Gastroesophageal sphincter (tissue), 4 donors: Measurements from ENCODE around the gene CES2. TPM values are rescaled to one million over a fixed set of nuclear protein-coding genes. Genes with fewer than 3 reads are reported as not detected.
"Not testable (repeated sequence)": the region's sequence is repeated elsewhere in the genome, so short reads cannot be mapped to it uniquely, and the experiment has no call there.

ENCODE experiments used
- ATAC-seq: fragments of 150-250 bp; one replicate; pipeline ENCODE4 v1.9.1; 2016; ENCODE audit warnings: mild to moderate bottlenecking, moderate library complexity
- H3K27ac ChIP-seq, 4 donors: fragments of 200-600 bp; sonication (generic) in 3 of 4; 1 replicate in 3 of 4; 2 replicates in 1 of 4; pipeline ENCODE4 v1.5.1; 2016 to 2019
- H3K27me3 ChIP-seq: fragments of 200-600 bp; sonication (generic); one replicate; pipeline ENCODE4 v1.5.1; 2019
- H3K36me3 ChIP-seq, 2 donors: fragments of 200-600 bp; sonication (generic); one replicate each; pipeline ENCODE4 v1.5.1; 2019; ENCODE audit warnings: control low read depth in 1 of 2
- H3K4me1 ChIP-seq, 3 donors: fragments of 200-600 bp; sonication (generic); 1 replicate in 2 of 3; 2 replicates in 1 of 3; pipeline ENCODE4 v1.5.1; 2016 to 2019; ENCODE audit warnings: control low read depth in 2 of 3
- H3K4me3 ChIP-seq, 2 donors: fragments of 200-600 bp; sonication (generic); one replicate each; pipeline ENCODE4 v1.5.1; 2019; ENCODE audit warnings: mild to moderate bottlenecking in 1 of 2, moderate library complexity in 1 of 2
- H3K9me3 ChIP-seq, 3 donors: fragments of 200-600 bp; sonication (generic); one replicate each; pipeline ENCODE4 v1.5.1; 2017 to 2019; ENCODE audit warnings: control low read depth in 2 of 3
- CTCF ChIP-seq, 4 experiments: fragments of 200-600 bp in 2 of 4; fragments of 450-650 bp in 2 of 4; sonication (generic) in 1 of 4; IDR thresholded peaks; one replicate each; pipeline ENCODE4 v1.5.1; 2017 to 2019; ENCODE audit warnings: antibody characterized with exemption in 4 of 4, mild to moderate bottlenecking in 2 of 4, moderate library complexity in 2 of 4
- EP300 ChIP-seq: sonication (generic); formaldehyde crosslinking; IDR thresholded peaks from one replicate; pipeline ENCODE4 v1.6.1; 2017; ENCODE audit warnings: antibody characterized with exemption, mild to moderate bottlenecking
- POLR2A ChIP-seq, 2 donors: fragments of 450-650 bp; IDR thresholded peaks; one replicate each; pipeline ENCODE4 v1.6.1; 2017; ENCODE audit warnings: antibody characterized with exemption in 2 of 2, mild to moderate bottlenecking in 2 of 2, moderate library complexity in 1 of 2
- POLR2AphosphoS5 ChIP-seq: sonication (generic); formaldehyde crosslinking; IDR thresholded peaks from one replicate; pipeline ENCODE4 v1.6.1; 2017; ENCODE audit warnings: antibody characterized with exemption
- WGBS, 2 donors: methylation state at CpG; one replicate each; pipeline ENCODE4 v1.1.5; 2018; ENCODE audit warnings: low coverage in 1 of 2; 5-methylcytosine and 5-hydroxymethylcytosine counted together
- total RNA-seq, 4 donors: library from RNA; depleted of rRNA; stranded (reverse); fragments of >200 nt; gene quantifications; one replicate each; pipeline ENCODE4 v1.1.0, GENCODE V29; 2016

CES2 gene
- total RNA-seq, 4 donors from 2014 or later, result 25.9 to 32.6 (median 26.3) TPM

- ATAC-seq, result no peak
- H3K9me3 ChIP-seq, result no peaks in the 10 kb centered on the region
- H3K27ac ChIP-seq, result no peak overlapping the region
- TF ChIP-seq POLR2AphosphoS5 (no peak), EP300 (no peak)
- H3K4me3 ChIP-seq, result no peak overlapping the region
- H3K36me3 ChIP-seq, result no peaks in the 10 kb centered on the region
- WGBS, 2 donors, result 88% methylated on average over 4 of the region's 5 CpGs; no CpG with 5 or more reads in 1 of the 2 donors
- peaks cover 19% of the 10 kb centered on the region for H3K27me3 ChIP-seq
- H3K4me1 ChIP-seq, result no peaks in the 10 kb centered on the region
Observed at GRCh38 chr16:66968847-66969246, 33.5 kb downstream of the CES2 start.

DNA sequence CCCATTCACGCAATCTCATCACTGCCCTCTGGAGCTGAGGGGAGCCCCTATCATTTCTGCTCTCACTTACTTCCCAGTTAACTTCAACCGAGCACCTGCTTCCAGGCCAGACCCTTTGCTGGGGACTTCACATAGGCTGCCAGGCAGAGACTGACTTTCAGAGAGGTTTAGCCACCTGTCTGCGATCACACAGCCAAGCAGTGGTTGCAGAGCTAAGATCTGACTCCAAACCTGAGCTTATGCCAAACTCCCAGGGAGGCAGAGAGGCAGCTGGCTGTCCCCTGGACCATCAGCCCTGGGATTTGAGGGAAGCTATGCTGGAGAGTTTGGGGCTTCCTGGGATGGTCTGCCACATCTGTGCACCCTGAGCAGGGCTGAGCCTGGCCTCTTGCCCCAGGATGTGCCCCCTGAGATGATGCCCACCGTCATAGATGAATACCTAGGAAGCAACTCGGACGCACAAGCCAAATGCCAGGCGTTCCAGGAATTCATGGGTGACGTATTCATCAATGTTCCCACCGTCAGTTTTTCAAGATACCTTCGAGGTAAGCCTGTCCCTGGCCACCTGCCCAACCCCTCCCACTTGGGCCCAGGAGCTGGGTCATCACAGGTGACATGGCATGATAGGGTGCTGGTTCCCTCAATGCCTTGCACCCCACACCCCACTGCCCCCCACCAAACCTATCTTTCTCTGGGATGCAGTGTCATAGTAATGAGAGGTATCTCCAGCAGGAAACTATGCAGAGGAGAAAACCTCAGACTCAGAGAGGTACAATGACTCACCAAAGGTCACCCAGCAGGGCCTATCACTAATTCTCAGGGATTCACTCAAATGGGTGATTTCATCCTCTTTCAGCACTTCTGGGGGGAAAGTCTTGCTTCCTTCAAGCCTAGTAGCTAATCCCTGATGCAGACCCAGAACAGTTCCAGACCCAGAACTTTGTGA, 35.7 kb downstream of the CES2 start:
- ATAC-seq, result no peak
- Histone ChIP-seq H3K27ac (no peak overlapping the region), H3K9me3 (no peaks in the 10 kb centered on the region), H3K36me3 (no peaks in the 10 kb centered on the region), H3K27me3 (peaks cover 9% of the 10 kb centered on the region), H3K4me3 (no peak overlapping the region), H3K4me1 (no peaks in the 10 kb centered on the region)
- no peak for TF ChIP-seq POLR2A (IDR thresholded peaks at IDR 0.05)
- TF ChIP-seq EP300, result no peak
- no peak for TF ChIP-seq CTCF (IDR thresholded peaks at IDR 0.05)
- 86 to 100% methylated on average over 1 of the region's 10 CpGs for WGBS, 2 donors

DNA sequence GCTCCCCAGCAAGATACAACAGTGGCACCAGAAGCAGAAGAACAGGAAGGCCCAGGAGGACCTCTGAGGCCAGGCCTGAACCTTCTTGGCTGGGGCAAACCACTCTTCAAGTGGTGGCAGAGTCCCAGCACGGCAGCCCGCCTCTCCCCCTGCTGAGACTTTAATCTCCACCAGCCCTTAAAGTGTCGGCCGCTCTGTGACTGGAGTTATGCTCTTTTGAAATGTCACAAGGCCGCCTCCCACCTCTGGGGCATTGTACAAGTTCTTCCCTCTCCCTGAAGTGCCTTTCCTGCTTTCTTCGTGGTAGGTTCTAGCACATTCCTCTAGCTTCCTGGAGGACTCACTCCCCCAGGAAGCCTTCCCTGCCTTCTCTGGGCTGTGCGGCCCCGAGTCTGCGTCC, 37.7 kb downstream of the CES2 start:
- ATAC-seq, result no peak
- TF ChIP-seq EP300 (no peak), POLR2A (IDR thresholded peaks at IDR 0.05) (no peak), POLR2AphosphoS5 (no peak), CTCF (IDR thresholded peaks at IDR 0.05) (no peak)
- no peak overlapping the region for H3K4me3 ChIP-seq
- H3K27me3 ChIP-seq, result peaks cover 16% of the 10 kb centered on the region
- H3K27ac ChIP-seq, result no peak overlapping the region
- H3K36me3 ChIP-seq, result no peaks in the 10 kb centered on the region
- peaks cover 0 to 7% (median 0%) of the 10 kb centered on the region in 3 donors for H3K4me1 ChIP-seq
- WGBS, 2 donors, result 54 to 96% methylated on average over 3 to 5 of the region's 9 CpGs
- H3K9me3 ChIP-seq, result no peaks in the 10 kb centered on the region

- peaks cover 16% of the 10 kb centered on the region for H3K27me3 ChIP-seq
- no CpG with 5 or more reads among the region's 6 CpGs for WGBS, 2 donors
- H3K36me3 ChIP-seq, result no peaks in the 10 kb centered on the region
- H3K4me3 ChIP-seq, result no peak overlapping the region
- H3K4me1 ChIP-seq, result peaks cover 0 to 11% (median 0%) of the 10 kb centered on the region in 3 donors
- H3K9me3 ChIP-seq, result no peaks in the 10 kb centered on the region
- ATAC-seq, result no peak
- TF ChIP-seq EP300 (no peak), POLR2A (IDR thresholded peaks at IDR 0.05) (no peak), CTCF (IDR thresholded peaks at IDR 0.05) (no peak), POLR2AphosphoS5 (no peak)
- no peak overlapping the region for H3K27ac ChIP-seq
Observed at GRCh38 chr16:66973716-66974115, 38.4 kb downstream of the CES2 start.

DNA sequence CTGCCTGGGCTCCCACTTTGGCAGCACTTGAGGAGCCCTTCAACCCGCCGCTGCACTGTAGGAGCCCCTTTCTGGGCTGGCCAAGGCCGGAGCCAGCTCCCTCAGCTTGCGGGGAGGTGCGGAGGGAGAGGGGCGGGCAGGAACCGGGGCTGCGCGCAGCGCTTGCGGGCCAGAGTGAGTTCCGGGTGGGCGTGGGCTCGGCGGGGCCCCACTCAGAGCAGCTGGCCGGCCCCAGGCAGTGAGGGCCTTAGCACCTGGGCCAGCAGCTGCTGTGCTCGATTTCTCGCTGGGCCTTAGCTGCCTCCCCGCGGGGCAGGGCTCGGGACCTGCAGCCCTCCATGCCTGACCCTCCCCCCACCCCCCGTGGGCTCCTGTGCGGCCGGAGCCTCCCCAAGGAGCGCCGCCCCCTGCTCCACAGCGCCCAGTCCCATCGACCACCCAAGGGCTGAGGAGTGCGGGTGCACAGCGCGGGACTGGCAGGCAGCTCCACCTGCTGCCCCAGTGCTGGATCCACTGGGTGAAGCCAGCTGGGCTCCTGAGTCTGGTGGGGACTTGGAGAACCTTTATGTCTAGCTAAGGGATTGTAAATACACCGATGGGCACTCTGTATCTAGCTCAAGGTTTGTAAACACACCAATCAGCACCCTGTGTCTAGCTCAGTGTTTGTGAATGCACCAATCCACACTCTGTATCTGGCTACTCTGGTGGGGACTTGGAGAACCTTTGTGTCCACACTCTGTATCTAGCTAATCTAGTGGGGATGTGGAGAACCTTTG, 39.0 kb downstream of the CES2 start:
- WGBS, 2 donors, result 83% methylated on average over 7 of the region's 32 CpGs; no CpG with 5 or more reads in 1 of the 2 donors
- Histone ChIP-seq H3K27me3 (peaks cover 16% of the 10 kb centered on the region), H3K4me1 (peaks cover 0 to 18% (median 0%) of the 10 kb centered on the region in 3 donors)
- not testable (repeated sequence) for H3K9me3 ChIP-seq, H3K27ac ChIP-seq, ATAC-seq, H3K4me3 ChIP-seq, H3K36me3 ChIP-seq

GRCh38 chr16:66974932-66975246, 39.6 kb downstream of the CES2 start:
- 0 to 57% methylated on average over 1 to 5 of the region's 11 CpGs for WGBS, 2 donors
- Histone ChIP-seq H3K4me1 (peaks cover 0 to 21% (median 0%) of the 10 kb centered on the region in 3 donors), H3K27me3 (peaks cover 16% of the 10 kb centered on the region)
- H3K36me3 ChIP-seq, H3K27ac ChIP-seq, ATAC-seq, H3K9me3 ChIP-seq, H3K4me3 ChIP-seq: not testable (repeated sequence)
